Choroid plexus epithelial cell (primary cell): Measurements from ENCODE around the gene KRTAP10-8.
"Not testable (repeated sequence)": the region's sequence is repeated elsewhere in the genome, so short reads cannot be mapped to it uniquely, and the experiment has no call there.

Experiments used
- DNase-seq: peaks from one replicate; pipeline ENCODE4 v3.0.0-alpha.2; 2010; ENCODE audit warnings: low read depth
- H3K4me3 ChIP-seq: 2 replicates; pipeline ENCODE4 v1.5.1; 2011; ENCODE audit warnings: low read depth, mild to moderate bottlenecking, control low read depth, low read length, moderate library complexity
- TF ChIP-seq, protein P1 (sequence below): conservative IDR thresholded peaks from 2 replicates; pipeline ENCODE4 v1.5.1; 2011; ENCODE audit warnings: low read depth, mild to moderate bottlenecking, control low read depth, inconsistent platforms, low read length, moderate library complexity

Gene KRTAP10-8

DNA sequence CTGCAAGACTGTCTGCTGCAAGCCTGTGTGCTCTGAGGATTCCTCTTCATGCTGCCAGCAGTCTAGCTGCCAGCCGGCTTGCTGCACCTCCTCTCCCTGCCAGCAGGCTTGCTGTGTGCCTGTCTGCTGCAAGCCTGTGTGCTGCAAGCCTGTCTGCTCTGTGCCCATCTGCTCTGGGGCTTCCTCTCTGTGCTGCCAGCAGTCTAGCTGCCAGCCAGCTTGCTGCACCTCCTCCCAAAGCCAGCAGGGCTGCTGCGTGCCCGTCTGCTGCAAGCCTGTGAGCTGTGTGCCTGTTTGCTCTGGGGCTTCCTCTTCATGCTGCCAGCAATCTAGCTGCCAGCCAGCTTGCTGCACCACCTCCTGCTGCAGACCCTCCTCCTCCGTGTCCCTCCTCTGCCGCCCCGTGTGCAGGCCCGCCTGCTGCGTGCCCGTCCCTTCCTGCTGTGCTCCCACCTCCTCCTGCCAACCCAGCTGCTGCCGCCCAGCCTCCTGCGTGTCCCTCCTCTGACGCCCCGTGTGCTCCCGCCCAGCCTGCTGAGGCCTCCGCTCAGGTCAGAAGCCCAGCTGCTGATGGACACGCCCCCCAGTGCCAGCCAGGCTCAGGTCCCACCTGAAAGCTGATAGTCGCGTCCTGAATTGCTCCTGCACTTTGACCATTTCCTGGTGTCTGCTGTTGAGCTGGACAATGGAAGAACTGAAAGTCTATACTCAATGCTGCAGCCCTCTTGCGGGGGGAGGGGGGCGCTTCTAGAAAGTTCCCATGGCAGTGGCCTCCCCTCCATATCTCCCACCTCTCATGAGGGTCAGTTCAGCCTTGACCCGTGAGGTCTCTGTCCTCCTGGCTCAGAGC lies 37.2 kb upstream of the KRTAP10-8 start:
- H3K4me3 ChIP-seq = no peak overlapping the region
- no peak for DNase-seq
- TF ChIP-seq, protein P1, sequence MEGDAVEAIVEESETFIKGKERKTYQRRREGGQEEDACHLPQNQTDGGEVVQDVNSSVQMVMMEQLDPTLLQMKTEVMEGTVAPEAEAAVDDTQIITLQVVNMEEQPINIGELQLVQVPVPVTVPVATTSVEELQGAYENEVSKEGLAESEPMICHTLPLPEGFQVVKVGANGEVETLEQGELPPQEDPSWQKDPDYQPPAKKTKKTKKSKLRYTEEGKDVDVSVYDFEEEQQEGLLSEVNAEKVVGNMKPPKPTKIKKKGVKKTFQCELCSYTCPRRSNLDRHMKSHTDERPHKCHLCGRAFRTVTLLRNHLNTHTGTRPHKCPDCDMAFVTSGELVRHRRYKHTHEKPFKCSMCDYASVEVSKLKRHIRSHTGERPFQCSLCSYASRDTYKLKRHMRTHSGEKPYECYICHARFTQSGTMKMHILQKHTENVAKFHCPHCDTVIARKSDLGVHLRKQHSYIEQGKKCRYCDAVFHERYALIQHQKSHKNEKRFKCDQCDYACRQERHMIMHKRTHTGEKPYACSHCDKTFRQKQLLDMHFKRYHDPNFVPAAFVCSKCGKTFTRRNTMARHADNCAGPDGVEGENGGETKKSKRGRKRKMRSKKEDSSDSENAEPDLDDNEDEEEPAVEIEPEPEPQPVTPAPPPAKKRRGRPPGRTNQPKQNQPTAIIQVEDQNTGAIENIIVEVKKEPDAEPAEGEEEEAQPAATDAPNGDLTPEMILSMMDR = no peak

DNA sequence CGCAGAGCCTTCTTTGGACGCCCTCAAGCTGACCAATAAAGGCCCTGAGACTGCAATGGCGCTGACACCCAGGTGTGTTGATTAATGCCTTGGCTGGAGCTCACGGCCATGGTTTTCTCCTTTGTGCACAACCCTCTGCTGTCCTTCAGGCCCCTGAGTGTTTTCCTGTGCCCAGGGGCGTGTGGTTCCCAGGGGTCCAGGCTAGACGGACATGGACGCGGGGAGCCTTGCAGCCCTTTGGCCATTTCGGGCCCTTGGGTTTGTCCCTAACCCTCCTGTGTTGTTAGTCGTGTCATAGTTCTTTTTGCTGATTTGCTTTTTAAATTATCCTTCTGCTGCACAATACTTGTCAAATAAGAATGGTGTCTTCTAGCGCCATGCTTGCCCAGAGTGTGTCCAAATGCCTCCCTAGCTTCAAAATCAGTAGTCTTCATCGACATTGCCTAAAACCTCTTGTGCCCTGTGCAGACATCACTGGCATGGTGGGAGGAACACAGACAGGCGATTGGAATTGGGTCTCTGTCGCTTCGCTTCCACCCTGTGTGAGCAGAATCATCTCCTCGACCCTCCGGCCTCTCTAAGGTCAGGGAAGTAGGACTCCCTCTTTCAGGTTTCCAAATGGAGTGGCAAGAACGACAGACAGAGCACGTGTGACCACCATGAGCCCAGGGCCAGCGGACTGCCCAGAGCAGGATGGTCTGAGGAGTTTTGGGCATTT lies 36.4 kb upstream of the KRTAP10-8 start:
- TF ChIP-seq, protein P1 = no peak
- DNase-seq = no peak
- H3K4me3 ChIP-seq = no peak overlapping the region

DNA sequence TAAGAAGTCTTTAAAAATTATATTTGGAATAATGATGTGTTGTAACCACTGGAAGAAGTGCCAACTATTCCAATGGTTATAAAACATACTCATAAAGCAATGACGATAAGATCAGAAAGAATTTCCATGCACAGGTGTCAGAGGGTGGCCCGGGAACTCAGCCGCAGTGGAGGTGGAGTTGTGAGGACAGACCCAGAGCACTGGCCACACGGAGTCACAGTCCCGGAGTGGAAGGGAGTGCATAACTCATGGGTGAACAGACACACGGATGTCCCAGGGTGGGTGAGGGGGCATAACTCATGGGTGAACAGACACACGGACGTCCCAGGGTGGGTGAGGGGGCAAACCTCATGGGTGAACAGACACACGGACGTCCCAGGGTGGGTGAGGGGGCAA lies 35.9 kb upstream of the KRTAP10-8 start:
- TF ChIP-seq, protein P1 = no peak
- DNase-seq = no peak
- H3K4me3 ChIP-seq = no peak overlapping the region

DNA sequence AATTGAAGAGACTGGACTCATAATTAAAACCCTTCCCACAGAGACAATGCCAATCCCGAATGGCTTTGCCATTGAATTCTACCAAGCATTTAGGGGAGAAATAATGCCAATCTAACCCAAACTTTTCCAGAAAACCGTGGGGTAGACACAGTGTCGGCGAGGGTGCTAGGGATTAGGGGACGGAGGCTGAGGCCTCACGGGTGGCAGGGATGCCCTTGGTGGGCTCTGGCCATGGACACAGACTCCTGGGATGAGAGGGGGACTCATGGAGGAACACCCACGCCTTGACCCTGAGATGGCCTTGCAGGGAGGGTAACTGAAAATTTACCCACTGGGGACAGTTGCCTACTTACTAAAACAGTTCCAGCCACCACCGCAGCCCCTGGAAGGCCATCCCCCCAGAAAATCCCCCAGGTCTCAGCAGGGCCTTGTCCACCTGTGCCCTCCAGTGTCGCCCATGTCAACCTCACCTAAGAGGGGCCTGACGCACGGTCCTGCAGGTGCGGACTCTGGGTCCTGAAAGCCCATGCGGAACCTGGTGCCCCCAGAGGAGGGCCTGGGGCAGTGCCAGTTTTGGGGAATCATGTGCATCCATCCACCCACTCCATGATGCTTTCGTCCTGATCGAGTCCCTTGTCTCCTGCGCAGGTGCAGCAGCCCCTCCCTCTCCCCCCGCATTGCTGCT lies 33.4 kb upstream of the KRTAP10-8 start:
- no peak for DNase-seq
- TF ChIP-seq, protein P1 = no peak
- no peak overlapping the region for H3K4me3 ChIP-seq

DNA sequence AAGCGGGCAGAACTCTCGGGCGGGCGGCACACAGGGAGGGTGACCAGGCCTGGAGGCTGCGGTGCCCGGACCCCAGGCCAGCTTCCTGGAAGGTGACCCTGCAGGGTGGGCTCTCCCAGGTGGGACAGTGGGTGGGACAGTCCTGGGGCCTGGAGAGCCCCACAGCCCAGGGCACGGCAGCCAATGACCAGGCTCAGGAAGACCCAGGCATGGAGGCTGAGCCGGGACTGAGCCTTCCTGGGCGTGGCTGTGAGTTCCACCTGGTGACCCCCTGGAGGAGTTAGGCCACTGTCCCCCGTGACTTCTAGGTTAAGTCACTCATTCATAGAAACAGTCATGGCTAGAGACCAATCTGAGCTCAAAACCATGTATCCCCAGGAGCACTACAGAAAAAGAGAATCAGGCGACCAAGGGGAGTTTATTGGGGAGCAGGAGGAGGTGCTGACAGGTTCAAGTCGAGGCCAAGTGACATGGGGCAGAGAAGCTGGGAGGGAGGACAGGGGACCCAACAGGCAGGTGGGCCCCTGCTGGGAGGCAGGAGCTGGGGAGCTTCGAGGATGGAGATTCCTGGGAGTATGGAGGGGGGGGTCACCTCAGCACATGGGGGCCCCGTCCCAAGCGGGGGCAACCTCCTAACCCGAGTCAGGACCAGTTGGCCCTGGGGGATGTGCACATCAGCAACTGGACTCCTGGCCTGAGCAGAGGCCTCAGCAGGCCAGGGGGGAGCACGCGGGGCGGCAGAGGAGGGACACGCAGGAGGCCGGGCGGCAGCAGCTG lies 32.6 kb upstream of the KRTAP10-8 start:
- TF ChIP-seq, protein P1 = no peak
- DNase-seq = no peak
- no peak overlapping the region for H3K4me3 ChIP-seq

DNA sequence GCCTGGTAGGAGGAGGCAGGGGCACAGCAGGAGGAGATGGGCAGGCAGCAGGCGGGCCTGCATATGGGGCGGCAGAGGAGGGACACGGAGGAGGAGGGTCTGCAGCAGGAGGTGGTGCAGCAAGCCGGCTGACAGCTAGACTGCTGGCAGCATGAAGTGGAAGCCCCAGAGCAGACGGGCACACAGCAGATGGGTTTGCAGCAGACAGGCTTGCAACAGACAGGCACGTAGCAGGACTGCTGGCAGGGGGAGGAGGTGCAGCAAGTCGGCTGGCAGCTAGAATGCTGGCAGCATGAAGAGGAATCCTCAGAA lies 32.1 kb upstream of the KRTAP10-8 start:
- no peak overlapping the region for H3K4me3 ChIP-seq
- TF ChIP-seq, protein P1 = no peak
- DNase-seq = no peak

DNA sequence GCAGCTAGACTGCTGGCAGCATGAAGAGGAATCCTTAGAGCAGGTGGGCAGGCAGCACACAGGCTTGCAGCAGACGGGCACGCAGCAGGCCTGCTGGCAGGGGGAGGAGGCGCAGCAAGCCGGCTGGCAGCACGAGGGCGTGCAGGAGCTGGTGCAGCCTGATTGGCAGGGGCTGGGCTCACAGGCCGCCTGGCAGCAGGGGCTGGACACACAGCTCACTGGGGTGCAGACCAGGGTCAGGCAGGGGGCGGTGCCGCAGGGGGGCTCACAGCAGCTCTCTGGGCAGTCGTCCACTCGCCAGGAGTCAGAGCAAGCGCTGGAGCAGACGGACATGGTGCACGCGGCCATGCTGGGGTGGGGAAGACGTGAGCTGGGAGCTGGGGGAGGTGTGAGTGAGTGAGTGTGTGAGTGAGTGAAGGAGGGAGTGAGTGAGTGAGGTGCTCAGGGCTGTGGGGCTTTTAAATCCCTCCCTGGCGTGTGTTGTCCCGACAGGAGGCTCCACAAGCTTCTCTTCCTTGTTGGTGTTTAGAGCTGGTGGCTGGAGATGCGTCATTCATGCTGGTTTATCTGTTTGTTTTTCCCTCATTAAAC lies 31.6 kb upstream of the KRTAP10-8 start, which contains the start of gene KRTAP10-5:
Gene KRTAP10-5, minus strand, starts transcription at position 374 of the 591 bp plus-strand sequence. Its CDS starts 26 bp downstream, at position 348.
- H3K4me3 ChIP-seq, DNase-seq: not testable (repeated sequence)
